ENCODE results near the gene ETS1.

Gene ETS1

GRCh38 chr11:128618603-128619002 lies 31.2 kb upstream of the ETS1 start:
- Histone ChIP-seq H3K4me3 (ENCODE audit: low read length) (no peak overlapping the region), H3K4me1 (ENCODE audit: control insufficient read depth, insufficient read depth, low read length) (peaks cover 3% of the 10 kb centered on the region; the same call in 1 of the 2 replicates), H3K9me3 (ENCODE audit: control insufficient read depth, insufficient read depth, low read length) (no peaks in the 10 kb centered on the region), H3K36me3 (ENCODE audit: control insufficient read depth, insufficient read depth, low read length) (no peaks in the 10 kb centered on the region), H3K27ac (ENCODE audit: low read length) (no peak overlapping the region), H3K27me3 (ENCODE audit: control insufficient read depth, insufficient read depth, low read length) (no peaks in the 10 kb centered on the region)
- no peak for DNase-seq (ENCODE audit: low read depth, low spot score)
- no CpG with 5 or more reads among the region's 7 CpGs for WGBS (ENCODE audit: insufficient coverage, insufficient read length)

GRCh38 chr11:128616161-128616560 lies 28.8 kb upstream of the ETS1 start:
- Histone ChIP-seq H3K9me3 (ENCODE audit: control insufficient read depth, insufficient read depth, low read length) (no peaks in the 10 kb centered on the region), H3K27ac (ENCODE audit: low read length) (no peak overlapping the region), H3K36me3 (ENCODE audit: control insufficient read depth, insufficient read depth, low read length) (no peaks in the 10 kb centered on the region), H3K4me3 (ENCODE audit: low read length) (no peak overlapping the region), H3K4me1 (ENCODE audit: control insufficient read depth, insufficient read depth, low read length) (no peaks in the 10 kb centered on the region), H3K27me3 (ENCODE audit: control insufficient read depth, insufficient read depth, low read length) (no peaks in the 10 kb centered on the region)
- no peak for DNase-seq (ENCODE audit: low read depth, low spot score)
- no CpG with 5 or more reads among the region's 7 CpGs for WGBS (ENCODE audit: insufficient coverage, insufficient read length)

- H3K9me3 ChIP-seq (ENCODE audit: control insufficient read depth, insufficient read depth, low read length): no peaks in the 10 kb centered on the region
- no peak overlapping the region for H3K4me3 ChIP-seq (ENCODE audit: low read length)
- no peaks in the 10 kb centered on the region for H3K27me3 ChIP-seq (ENCODE audit: control insufficient read depth, insufficient read depth, low read length)
- H3K36me3 ChIP-seq (ENCODE audit: control insufficient read depth, insufficient read depth, low read length): no peaks in the 10 kb centered on the region
- H3K4me1 ChIP-seq (ENCODE audit: control insufficient read depth, insufficient read depth, low read length): 0 out of 2 replicates have a peak, but pooled peaks cover 1% of the 10 kb centered on the region
- no CpG with 5 or more reads among the region's 7 CpGs for WGBS (ENCODE audit: insufficient coverage, insufficient read length)
- H3K27ac ChIP-seq (ENCODE audit: low read length): no peak overlapping the region
- DNase-seq (ENCODE audit: low read depth, low spot score): no peak
These were observed 28.3 kb upstream of the ETS1 start for GRCh38 chr11:128615612-128616011.

- WGBS (ENCODE audit: insufficient coverage, insufficient read length): no CpG with 5 or more reads among the region's 11 CpGs
- no peak for DNase-seq (ENCODE audit: low read depth, low spot score)
- no peak overlapping the region for H3K4me3 ChIP-seq (ENCODE audit: low read length)
- H3K27ac ChIP-seq (ENCODE audit: low read length): no peak overlapping the region
- no peaks in the 10 kb centered on the region for H3K27me3 ChIP-seq (ENCODE audit: control insufficient read depth, insufficient read depth, low read length)
- H3K9me3 ChIP-seq (ENCODE audit: control insufficient read depth, insufficient read depth, low read length): no peaks in the 10 kb centered on the region
- 0 out of 2 replicates have a peak, but pooled peaks cover 1% of the 10 kb centered on the region for H3K4me1 ChIP-seq (ENCODE audit: control insufficient read depth, insufficient read depth, low read length)
- H3K36me3 ChIP-seq (ENCODE audit: control insufficient read depth, insufficient read depth, low read length): no peaks in the 10 kb centered on the region
These were observed 27.7 kb upstream of the ETS1 start for GRCh38 chr11:128615076-128615475.

GRCh38 chr11:128614026-128614425 lies 26.7 kb upstream of the ETS1 start:
- Histone ChIP-seq H3K36me3 (ENCODE audit: control insufficient read depth, insufficient read depth, low read length) (no peaks in the 10 kb centered on the region), H3K4me3 (ENCODE audit: low read length) (no peak overlapping the region), H3K27ac (ENCODE audit: low read length) (no peak overlapping the region), H3K9me3 (ENCODE audit: control insufficient read depth, insufficient read depth, low read length) (no peaks in the 10 kb centered on the region), H3K27me3 (ENCODE audit: control insufficient read depth, insufficient read depth, low read length) (no peaks in the 10 kb centered on the region), H3K4me1 (ENCODE audit: control insufficient read depth, insufficient read depth, low read length) (0 out of 2 replicates have a peak, but pooled peaks cover 1% of the 10 kb centered on the region)
- no CpG with 5 or more reads among the region's 6 CpGs for WGBS (ENCODE audit: insufficient coverage, insufficient read length)
- no peak for DNase-seq (ENCODE audit: low read depth, low spot score)

- H3K9me3 ChIP-seq (ENCODE audit: control insufficient read depth, insufficient read depth, low read length): no peaks in the 10 kb centered on the region
- DNase-seq (ENCODE audit: low read depth, low spot score): no peak
- H3K4me3 ChIP-seq (ENCODE audit: low read length): no peak overlapping the region
- H3K27me3 ChIP-seq (ENCODE audit: control insufficient read depth, insufficient read depth, low read length): no peaks in the 10 kb centered on the region
- no CpG with 5 or more reads among the region's 8 CpGs for WGBS (ENCODE audit: insufficient coverage, insufficient read length)
- 0 out of 2 replicates have a peak, but pooled peaks cover 1% of the 10 kb centered on the region for H3K4me1 ChIP-seq (ENCODE audit: control insufficient read depth, insufficient read depth, low read length)
- H3K36me3 ChIP-seq (ENCODE audit: control insufficient read depth, insufficient read depth, low read length): no peaks in the 10 kb centered on the region
- no peak overlapping the region for H3K27ac ChIP-seq (ENCODE audit: low read length)
These were observed 26.1 kb upstream of the ETS1 start for GRCh38 chr11:128613300-128613995.

GRCh38 chr11:128610721-128611617 lies 23.6 kb upstream of the ETS1 start:
- no peaks in the 10 kb centered on the region for H3K36me3 ChIP-seq (ENCODE audit: control insufficient read depth, insufficient read depth, low read length)
- no CpG with 5 or more reads among the region's 18 CpGs for WGBS (ENCODE audit: insufficient coverage, insufficient read length)
- H3K27me3 ChIP-seq (ENCODE audit: control insufficient read depth, insufficient read depth, low read length): no peaks in the 10 kb centered on the region
- no peak for DNase-seq (ENCODE audit: low read depth, low spot score)
- H3K27ac ChIP-seq (ENCODE audit: low read length): no peak overlapping the region
- 0 out of 2 replicates have a peak, but pooled peaks cover 1% of the 10 kb centered on the region for H3K4me1 ChIP-seq (ENCODE audit: control insufficient read depth, insufficient read depth, low read length)
- H3K4me3 ChIP-seq (ENCODE audit: low read length): no peak overlapping the region
- no peaks in the 10 kb centered on the region for H3K9me3 ChIP-seq (ENCODE audit: control insufficient read depth, insufficient read depth, low read length)

GRCh38 chr11:128609785-128610184 lies 22.4 kb upstream of the ETS1 start:
- DNase-seq (ENCODE audit: low read depth, low spot score): no peak
- no peak overlapping the region for H3K27ac ChIP-seq (ENCODE audit: low read length)
- WGBS (ENCODE audit: insufficient coverage, insufficient read length): no CpG with 5 or more reads among the region's 6 CpGs
- no peaks in the 10 kb centered on the region for H3K36me3 ChIP-seq (ENCODE audit: control insufficient read depth, insufficient read depth, low read length)
- H3K9me3 ChIP-seq (ENCODE audit: control insufficient read depth, insufficient read depth, low read length): no peaks in the 10 kb centered on the region
- no peak overlapping the region for H3K4me3 ChIP-seq (ENCODE audit: low read length)
- H3K4me1 ChIP-seq (ENCODE audit: control insufficient read depth, insufficient read depth, low read length): 0 out of 2 replicates have a peak, but pooled peaks cover 1% of the 10 kb centered on the region
- H3K27me3 ChIP-seq (ENCODE audit: control insufficient read depth, insufficient read depth, low read length): no peaks in the 10 kb centered on the region

GRCh38 chr11:128608746-128609407 lies 21.5 kb upstream of the ETS1 start:
- Histone ChIP-seq H3K27ac (ENCODE audit: low read length) (no peak overlapping the region), H3K4me1 (ENCODE audit: control insufficient read depth, insufficient read depth, low read length) (0 out of 2 replicates have a peak, but pooled peaks cover 1% of the 10 kb centered on the region), H3K27me3 (ENCODE audit: control insufficient read depth, insufficient read depth, low read length) (no peaks in the 10 kb centered on the region), H3K36me3 (ENCODE audit: control insufficient read depth, insufficient read depth, low read length) (no peaks in the 10 kb centered on the region), H3K9me3 (ENCODE audit: control insufficient read depth, insufficient read depth, low read length) (no peaks in the 10 kb centered on the region), H3K4me3 (ENCODE audit: low read length) (no peak overlapping the region)
- DNase-seq (ENCODE audit: low read depth, low spot score): no peak
- no CpG with 5 or more reads among the region's 10 CpGs for WGBS (ENCODE audit: insufficient coverage, insufficient read length)

GRCh38 chr11:128607819-128608218 lies 20.5 kb upstream of the ETS1 start:
- no peak overlapping the region for H3K4me3 ChIP-seq (ENCODE audit: low read length)
- DNase-seq (ENCODE audit: low read depth, low spot score): no peak
- no peak overlapping the region for H3K27ac ChIP-seq (ENCODE audit: low read length)
- WGBS (ENCODE audit: insufficient coverage, insufficient read length): no CpG with 5 or more reads among the region's 5 CpGs
- H3K9me3 ChIP-seq (ENCODE audit: control insufficient read depth, insufficient read depth, low read length): no peaks in the 10 kb centered on the region
- H3K27me3 ChIP-seq (ENCODE audit: control insufficient read depth, insufficient read depth, low read length): no peaks in the 10 kb centered on the region
- 0 out of 2 replicates have a peak, but pooled peaks cover 1% of the 10 kb centered on the region for H3K4me1 ChIP-seq (ENCODE audit: control insufficient read depth, insufficient read depth, low read length)
- H3K36me3 ChIP-seq (ENCODE audit: control insufficient read depth, insufficient read depth, low read length): no peaks in the 10 kb centered on the region

Measured in iPS DF 6.9 (cell line).